ENCODE results near the gene ADGRL3.
"Not testable (repeated sequence)": the region's sequence is repeated elsewhere in the genome, so short reads cannot be mapped to it uniquely, and the experiment has no call there.

ADGRL3 gene

GRCh38 chr4:61763682-61764081 is 563.6 kb downstream of the ADGRL3 start:
- no peak for DNase-seq

GRCh38 chr4:61764090-61764489 is 564.0 kb downstream of the ADGRL3 start:
- not testable (repeated sequence) for DNase-seq

- not testable (repeated sequence) for DNase-seq
Observed at GRCh38 chr4:61769444-61770167, 569.5 kb downstream of the ADGRL3 start.

GRCh38 chr4:61770456-61770855 is 570.3 kb downstream of the ADGRL3 start:
- DNase-seq: no peak

GRCh38 chr4:61771056-61771455 is 570.9 kb downstream of the ADGRL3 start:
- no peak for DNase-seq

- DNase-seq: no peak
Observed at GRCh38 chr4:61772126-61772525, 572.0 kb downstream of the ADGRL3 start.

- no peak for DNase-seq
Observed at GRCh38 chr4:61773655-61774245, 573.6 kb downstream of the ADGRL3 start.

- no peak for DNase-seq
Observed at GRCh38 chr4:61782133-61782532, 582.0 kb downstream of the ADGRL3 start.

- no peak for DNase-seq
Observed at GRCh38 chr4:61783050-61783449, 582.9 kb downstream of the ADGRL3 start.

- DNase-seq: no peak
Observed at GRCh38 chr4:61785761-61786160, 585.6 kb downstream of the ADGRL3 start.

GRCh38 chr4:61786211-61786610 is 586.1 kb downstream of the ADGRL3 start:
- no peak for DNase-seq

- no peak for DNase-seq
Observed at GRCh38 chr4:61795998-61796397, 595.9 kb downstream of the ADGRL3 start.

GRCh38 chr4:61799794-61800193 is 599.7 kb downstream of the ADGRL3 start:
- DNase-seq: no peak

- no peak for DNase-seq
Observed at GRCh38 chr4:61805227-61805626, 605.1 kb downstream of the ADGRL3 start.

- DNase-seq: no peak
Observed at GRCh38 chr4:61805979-61806378, 605.9 kb downstream of the ADGRL3 start.

- no peak for DNase-seq
Observed at GRCh38 chr4:61812171-61812570, 612.0 kb downstream of the ADGRL3 start.

GRCh38 chr4:61817071-61817470 is 616.9 kb downstream of the ADGRL3 start:
- DNase-seq: no peak

GRCh38 chr4:61820136-61820535 is 620.0 kb downstream of the ADGRL3 start:
- no peak for DNase-seq

GRCh38 chr4:61824454-61824853 is 624.3 kb downstream of the ADGRL3 start:
- DNase-seq: no peak

- no peak for DNase-seq
Observed at GRCh38 chr4:61827907-61828391, 627.8 kb downstream of the ADGRL3 start.

- no peak for DNase-seq
Observed at GRCh38 chr4:61828960-61829359, 628.8 kb downstream of the ADGRL3 start.

GRCh38 chr4:61831987-61832386 is 631.9 kb downstream of the ADGRL3 start:
- no peak for DNase-seq

GRCh38 chr4:61837395-61837794 is 637.3 kb downstream of the ADGRL3 start:
- DNase-seq: no peak

GRCh38 chr4:61838072-61838471 is 637.9 kb downstream of the ADGRL3 start:
- DNase-seq: no peak

- DNase-seq: no peak
Observed at GRCh38 chr4:61841714-61842113, 641.6 kb downstream of the ADGRL3 start.
